Measurements from ENCODE around the gene CPLX1.
A peak's percentile ranks its signal among the peaks of the same experiment; 100 is the strongest.

The CPLX1 gene

GRCh38 chr4:772118-772517 lies 53.8 kb downstream of the CPLX1 start:
- TF ChIP-seq, protein P1, sequence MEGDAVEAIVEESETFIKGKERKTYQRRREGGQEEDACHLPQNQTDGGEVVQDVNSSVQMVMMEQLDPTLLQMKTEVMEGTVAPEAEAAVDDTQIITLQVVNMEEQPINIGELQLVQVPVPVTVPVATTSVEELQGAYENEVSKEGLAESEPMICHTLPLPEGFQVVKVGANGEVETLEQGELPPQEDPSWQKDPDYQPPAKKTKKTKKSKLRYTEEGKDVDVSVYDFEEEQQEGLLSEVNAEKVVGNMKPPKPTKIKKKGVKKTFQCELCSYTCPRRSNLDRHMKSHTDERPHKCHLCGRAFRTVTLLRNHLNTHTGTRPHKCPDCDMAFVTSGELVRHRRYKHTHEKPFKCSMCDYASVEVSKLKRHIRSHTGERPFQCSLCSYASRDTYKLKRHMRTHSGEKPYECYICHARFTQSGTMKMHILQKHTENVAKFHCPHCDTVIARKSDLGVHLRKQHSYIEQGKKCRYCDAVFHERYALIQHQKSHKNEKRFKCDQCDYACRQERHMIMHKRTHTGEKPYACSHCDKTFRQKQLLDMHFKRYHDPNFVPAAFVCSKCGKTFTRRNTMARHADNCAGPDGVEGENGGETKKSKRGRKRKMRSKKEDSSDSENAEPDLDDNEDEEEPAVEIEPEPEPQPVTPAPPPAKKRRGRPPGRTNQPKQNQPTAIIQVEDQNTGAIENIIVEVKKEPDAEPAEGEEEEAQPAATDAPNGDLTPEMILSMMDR (IDR thresholded peaks at IDR 0.05; ENCODE audit: low read depth, low read length) = no peak
- DNase-seq (ENCODE audit: low read depth in 2 of 2) = peak in 1 of 2 donors; percentile 43
- H3K4me3 ChIP-seq (replicated peaks in 1 of 2; ENCODE audit: low read depth in 2 of 2, low read length in 2 of 2) = no peak overlapping the region

- no peak for DNase-seq (ENCODE audit: low read depth in 2 of 2)
- TF ChIP-seq, protein P1 (IDR thresholded peaks at IDR 0.05; ENCODE audit: low read depth, low read length) = no peak
- H3K4me3 ChIP-seq (replicated peaks in 1 of 2; ENCODE audit: low read depth in 2 of 2, low read length in 2 of 2) = no peak overlapping the region
Observed at GRCh38 chr4:771464-771863, 54.5 kb downstream of the CPLX1 start.

DNA sequence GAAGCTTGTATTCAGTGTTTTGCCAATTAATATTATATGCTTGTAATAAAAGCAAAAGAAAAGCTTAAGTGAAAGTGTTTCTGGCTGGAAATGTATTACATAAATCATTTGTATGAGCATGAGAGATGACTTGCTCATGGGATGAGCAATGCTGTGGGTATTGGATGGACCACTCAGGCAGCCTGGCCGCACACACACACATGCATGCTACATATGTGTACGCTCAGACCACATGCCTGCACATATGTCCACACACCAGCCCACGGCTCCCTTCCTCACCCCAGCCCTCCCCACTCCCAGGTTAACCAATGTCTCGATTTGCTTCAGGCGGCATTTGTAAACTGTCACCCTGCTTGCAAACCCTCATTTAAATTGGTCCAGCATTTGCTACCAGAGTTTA lies 55.9 kb downstream of the CPLX1 start:
- DNase-seq (ENCODE audit: low read depth in 2 of 2) = peak in 1 of 2 donors; percentile 33
- H3K4me3 ChIP-seq (replicated peaks in 1 of 2; ENCODE audit: low read depth in 2 of 2, low read length in 2 of 2) = no peak overlapping the region
- TF ChIP-seq, protein P1 (IDR thresholded peaks at IDR 0.05; ENCODE audit: low read depth, low read length) = no peak

DNA sequence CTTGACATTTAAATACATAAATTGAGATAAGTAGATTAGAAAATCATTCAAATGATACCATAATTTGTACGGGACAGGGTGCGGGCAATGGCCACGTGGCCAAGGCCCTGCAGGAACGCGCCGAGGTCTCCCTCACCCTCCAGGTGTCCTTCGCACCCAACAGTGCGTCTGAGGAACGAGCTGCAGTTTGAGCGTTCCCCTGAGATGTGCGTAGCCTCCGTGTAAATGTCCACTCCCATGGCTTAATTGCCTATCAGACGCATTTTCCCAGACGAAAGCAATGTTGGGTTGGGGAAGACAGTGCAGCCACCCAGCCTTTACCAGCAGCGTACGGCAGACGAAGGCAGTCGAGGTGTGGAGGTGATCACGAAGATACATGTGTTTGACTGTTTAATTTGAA lies 56.4 kb downstream of the CPLX1 start:
- DNase-seq (ENCODE audit: low read depth in 2 of 2) = no peak
- TF ChIP-seq, protein P1 (IDR thresholded peaks at IDR 0.05; ENCODE audit: low read depth, low read length) = no peak

GRCh38 chr4:768995-769394 lies 56.9 kb downstream of the CPLX1 start:
- DNase-seq (ENCODE audit: low read depth in 2 of 2) = no peak
- TF ChIP-seq, protein P1 (IDR thresholded peaks at IDR 0.05; ENCODE audit: low read depth, low read length) = no peak
- H3K4me3 ChIP-seq (replicated peaks in 1 of 2; ENCODE audit: low read depth in 2 of 2, low read length in 2 of 2) = no peak overlapping the region

More for the DNA sequence above, 56.4 kb downstream of the CPLX1 start:
- no peak overlapping the region for H3K4me3 ChIP-seq (replicated peaks in 1 of 2; ENCODE audit: low read depth in 2 of 2, low read length in 2 of 2)

GRCh38 chr4:768076-768475 lies 57.9 kb downstream of the CPLX1 start:
- TF ChIP-seq, protein P1 (IDR thresholded peaks at IDR 0.05; ENCODE audit: low read depth, low read length) = no peak
- no peak for DNase-seq (ENCODE audit: low read depth in 2 of 2)
- no peak overlapping the region for H3K4me3 ChIP-seq (replicated peaks in 1 of 2; ENCODE audit: low read depth in 2 of 2, low read length in 2 of 2)

DNA sequence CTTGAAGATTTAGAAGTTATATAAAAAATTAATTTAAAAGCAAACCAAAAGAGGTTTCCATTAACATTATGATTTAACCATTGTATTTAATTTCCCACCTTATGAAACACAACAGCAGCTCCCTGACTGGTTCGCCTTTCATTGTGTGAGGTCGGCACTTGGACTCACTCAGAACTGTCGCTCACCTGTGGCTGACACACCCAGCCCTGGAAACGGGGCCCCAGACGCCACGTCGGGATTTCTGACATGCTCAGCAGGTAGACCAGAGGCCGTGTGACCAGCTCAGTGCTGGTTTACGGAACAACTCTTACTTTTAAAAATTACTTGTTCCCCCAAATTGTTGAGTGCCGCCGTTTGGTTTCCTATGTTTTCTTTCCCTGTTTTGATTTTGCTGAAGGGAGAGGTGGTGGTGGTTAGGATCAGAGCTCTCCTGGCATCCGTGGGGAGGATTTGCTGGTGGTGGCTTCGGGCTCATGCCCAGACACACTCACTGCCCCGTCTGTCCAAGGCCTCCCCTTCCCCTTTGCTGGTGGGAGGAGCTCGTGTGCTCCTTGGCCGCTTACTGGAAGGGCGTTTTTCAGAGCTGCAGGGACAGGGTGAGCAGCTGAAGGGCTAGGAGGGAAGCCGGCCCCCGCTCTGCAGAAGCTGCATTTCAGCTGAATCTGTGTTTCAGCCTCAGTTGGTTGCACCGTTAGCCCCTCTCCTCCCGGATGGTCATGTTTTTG lies 59.2 kb downstream of the CPLX1 start:
- TF ChIP-seq, protein P1 (IDR thresholded peaks at IDR 0.05; ENCODE audit: low read depth, low read length) = no peak
- no peak overlapping the region for H3K4me3 ChIP-seq (replicated peaks in 1 of 2; ENCODE audit: low read depth in 2 of 2, low read length in 2 of 2)
- DNase-seq (ENCODE audit: low read depth in 2 of 2) = no peak
